Kidney glomerular epithelial cell (primary cell): ENCODE measurements around the gene IGF2.

Experiments used
- DNase-seq: peaks from one replicate; lab custom pipeline; 2025; lab: John Stamatoyannopoulos, UW

The IGF2 gene

DNA sequence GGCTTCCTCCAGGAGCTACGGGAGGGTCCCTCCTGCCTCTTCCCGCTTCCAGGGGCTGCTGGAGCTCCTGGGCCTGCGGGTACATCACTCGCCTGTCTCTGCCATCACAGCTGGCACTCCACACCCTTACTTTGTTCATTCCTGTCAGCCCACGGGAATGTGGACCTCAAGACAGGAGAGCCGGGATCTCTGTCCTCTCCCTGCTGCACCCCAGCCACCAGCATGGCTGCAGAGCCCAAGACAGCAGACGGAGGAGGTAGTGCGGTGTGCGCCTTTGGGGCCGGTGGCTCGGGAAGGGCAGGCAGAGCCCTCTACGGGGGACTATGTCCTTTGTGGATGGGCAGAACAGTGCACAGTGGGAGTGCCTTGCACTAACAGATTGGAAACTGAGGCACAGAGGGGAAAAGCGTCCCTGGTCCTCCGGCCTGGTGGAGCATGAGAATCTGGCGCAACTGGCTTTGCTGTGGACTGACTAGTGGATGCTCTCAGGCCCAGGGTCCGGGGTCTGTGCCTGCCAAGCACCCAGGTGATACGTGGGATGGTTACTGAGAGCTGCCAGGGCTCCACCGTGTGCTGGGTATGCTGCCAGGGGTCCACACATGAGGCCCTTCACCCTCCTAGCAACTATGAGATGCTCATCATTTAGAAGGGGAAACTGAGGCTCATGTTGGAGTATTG is 47.3 kb downstream of the IGF2 start:
- DNase-seq, result no peak

DNA sequence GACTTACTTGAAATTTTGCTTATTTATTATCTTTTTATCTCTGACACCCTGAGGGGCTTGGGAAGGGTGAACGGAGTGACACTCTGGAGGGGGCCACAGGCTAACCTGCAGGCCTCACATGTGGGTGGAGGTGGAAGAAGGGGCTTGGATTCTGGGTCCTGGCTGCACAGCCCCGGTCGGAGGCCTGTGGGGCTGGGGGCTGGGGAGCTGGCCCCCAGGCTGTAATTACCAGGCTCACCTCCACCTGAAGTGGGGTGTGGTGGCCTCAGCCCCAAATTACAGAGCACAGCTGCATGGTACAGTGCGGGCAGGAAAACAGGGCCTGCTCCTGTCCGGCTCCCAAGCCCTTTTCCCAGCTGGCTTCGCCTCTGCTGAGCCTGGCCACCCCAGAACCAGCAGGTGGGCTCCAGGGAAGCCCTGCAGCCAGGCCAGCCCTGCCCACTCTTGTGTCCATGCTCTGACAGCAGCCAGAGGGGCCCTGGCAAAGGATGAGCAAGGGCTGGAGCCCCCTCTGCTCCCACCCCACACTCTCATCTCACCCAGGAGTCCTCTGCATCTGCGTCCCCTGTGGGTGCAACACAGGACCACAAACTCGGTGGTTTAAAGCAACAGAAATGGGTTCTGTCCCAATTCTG is 48.0 kb downstream of the IGF2 start:
- DNase-seq, result no peak

DNA sequence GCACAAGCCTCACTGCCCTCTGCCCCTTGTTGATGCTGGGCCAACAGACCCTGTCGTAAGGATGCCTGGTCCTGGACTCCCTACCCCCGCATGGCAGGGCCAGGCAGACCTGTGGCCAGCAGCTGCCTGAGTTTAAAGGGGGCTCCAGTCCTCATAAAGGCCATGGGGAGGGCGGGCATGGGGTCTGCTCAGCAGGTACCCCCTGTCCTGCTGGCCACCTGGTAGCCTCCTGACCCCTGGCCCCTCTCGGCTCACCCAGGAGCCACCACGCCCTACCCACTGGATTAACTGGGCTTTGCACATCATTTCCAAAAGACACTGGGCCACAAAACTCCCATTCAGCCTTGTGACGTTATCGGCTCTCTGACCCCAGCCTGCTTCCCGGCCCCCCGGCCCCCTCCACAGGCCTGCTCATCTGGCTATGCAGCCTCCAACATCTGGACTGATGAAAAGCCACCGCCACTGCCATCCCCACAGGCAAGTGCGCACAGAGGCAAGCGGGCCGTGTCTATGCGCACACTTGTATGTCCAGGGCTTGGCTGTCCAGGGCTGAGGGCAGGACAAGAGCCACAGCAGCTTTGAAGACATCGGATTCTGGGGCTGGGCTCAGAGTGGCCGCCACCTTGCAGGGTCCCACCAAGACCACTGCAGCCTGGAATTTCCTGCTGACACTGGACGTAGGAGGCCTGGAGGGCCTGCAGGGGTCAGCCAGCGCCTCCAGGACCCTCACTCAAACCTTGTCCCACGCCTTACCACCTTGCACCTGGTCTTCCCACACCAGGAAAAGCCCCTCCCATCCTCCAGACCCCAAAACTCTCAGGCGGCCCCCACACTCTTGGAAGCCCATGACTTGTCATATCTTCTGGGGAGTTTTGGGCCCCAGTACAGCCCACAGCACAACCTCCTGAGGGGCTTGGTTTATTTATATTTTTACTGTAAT is 48.7 kb downstream of the IGF2 start:
- DNase-seq, result no peak

DNA sequence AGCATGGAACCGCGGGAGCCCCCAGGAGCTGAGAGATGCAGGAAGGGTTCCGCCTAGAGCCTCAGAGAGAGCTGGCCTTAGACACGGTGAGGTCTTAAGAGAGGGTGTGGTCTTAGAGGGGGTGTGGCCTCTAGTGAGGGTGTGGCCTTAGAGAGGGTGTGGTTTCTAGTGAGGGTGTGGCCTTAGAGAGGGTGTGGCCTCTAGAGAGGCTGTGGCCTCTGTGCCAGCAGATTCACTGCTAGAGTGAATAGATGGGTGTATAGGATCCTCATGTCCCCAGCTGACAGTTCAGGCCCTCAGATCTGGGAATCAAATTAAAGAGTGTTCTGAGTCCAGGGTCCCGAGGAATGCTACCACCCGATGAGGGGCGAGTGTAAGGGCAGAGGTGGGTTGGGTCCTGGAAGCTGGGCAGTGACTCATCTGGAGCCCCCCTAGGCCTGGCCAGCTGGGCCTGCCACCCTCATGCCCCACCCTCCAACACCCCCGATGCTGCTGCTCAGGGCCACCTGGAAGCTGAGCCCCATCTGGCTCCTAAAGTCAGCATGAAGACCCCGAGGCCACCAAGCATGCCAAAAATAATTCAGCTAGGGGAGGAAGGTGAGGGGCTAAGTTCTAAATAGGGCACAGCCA is 49.5 kb downstream of the IGF2 start:
- DNase-seq, result no peak

DNA sequence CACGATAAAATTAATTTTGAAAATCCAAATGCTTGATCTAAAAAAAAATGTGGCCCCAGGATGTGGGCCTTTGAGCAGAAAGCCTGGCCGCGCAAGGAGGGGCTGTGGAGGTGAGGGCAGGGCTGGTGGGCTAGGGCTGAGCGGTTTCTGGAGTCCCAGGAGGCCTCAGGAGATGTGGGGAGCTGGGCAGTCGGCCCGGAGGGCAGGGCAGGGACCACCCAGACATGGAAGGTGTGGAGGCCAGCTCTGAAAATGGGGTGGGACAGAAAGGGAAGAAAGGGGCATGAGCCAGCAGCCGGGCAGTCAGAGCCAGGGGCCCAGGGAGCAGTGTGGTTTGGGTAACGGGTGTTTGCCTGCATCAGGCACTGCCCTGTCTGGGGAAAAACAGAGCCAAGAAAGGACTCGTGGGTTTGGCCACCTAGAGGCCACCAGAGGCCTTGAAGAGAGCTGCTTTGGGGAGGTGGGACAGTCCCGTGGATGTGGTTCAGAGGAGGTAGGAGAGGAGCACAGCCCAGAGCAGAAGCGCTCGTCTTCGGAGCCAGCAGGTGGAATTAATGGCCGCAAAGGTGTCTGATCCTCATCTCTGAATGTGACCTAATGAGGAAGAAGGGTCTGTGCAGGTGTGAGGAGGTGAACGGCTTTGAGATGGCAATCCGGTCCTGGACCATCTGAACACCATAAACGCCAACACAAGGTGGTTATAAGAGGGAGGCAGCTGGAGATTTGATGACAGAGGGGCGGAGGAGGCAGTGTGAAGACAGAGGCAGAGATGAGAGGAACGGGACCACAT is 50.2 kb downstream of the IGF2 start:
- no peak for DNase-seq

DNA sequence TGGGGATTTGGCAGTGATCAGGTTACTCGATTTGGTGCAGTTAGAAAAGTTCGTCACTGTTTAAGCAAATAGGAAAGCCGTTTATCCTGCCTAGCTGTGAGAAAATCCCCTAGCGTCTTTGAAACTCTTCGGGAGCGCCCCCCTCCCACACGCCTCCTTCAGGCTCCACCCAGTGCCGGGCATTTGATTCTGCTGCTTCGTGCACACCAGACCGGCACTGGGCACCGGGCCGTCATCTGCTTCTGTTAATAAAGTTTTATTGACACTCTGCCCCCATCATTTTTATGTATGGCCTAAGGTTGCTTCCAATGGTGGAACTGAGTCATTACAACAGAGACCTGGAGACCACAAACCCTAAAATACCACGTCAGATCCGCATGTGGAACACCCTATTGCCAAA is 50.9 kb downstream of the IGF2 start:
- DNase-seq, result no peak

DNA sequence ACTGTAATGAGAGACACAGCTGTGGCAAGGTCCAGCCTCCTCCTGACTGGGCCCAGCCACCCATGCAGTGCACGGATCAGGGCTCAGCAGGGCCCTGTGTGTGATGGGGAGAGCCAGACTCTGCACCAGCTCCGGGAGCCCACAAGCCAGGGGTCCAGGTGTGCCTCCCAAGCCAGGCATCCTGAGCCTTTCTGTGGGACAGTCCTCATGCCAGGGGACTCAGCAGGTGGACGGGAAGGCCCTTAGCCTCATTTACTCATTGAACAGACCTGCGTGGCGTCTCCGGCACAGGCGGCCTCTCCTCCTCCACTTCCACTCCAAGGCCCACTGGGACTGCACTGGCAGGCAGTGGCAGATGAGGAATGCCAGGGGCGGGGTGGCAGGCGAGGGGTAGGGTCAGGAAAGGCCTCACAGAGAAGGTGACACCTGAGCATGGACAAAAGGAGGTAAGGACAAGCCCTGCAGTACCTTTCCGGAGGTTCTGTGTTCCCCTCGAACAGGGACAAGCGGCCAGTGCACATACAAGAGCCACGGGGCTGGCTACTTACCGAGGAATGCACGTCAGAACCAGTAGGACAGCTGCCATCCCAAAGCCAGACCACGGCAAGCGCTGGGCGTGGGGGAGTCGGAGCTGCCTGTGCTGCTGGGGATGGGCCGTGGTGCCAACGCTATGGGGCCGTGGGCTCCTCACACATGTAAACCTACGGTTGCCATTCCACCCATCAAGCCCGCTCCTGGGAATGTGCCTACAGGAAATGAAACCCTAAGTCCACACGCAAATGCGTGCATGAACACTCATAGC is 52.7 kb downstream of the IGF2 start:
- no peak for DNase-seq

DNA sequence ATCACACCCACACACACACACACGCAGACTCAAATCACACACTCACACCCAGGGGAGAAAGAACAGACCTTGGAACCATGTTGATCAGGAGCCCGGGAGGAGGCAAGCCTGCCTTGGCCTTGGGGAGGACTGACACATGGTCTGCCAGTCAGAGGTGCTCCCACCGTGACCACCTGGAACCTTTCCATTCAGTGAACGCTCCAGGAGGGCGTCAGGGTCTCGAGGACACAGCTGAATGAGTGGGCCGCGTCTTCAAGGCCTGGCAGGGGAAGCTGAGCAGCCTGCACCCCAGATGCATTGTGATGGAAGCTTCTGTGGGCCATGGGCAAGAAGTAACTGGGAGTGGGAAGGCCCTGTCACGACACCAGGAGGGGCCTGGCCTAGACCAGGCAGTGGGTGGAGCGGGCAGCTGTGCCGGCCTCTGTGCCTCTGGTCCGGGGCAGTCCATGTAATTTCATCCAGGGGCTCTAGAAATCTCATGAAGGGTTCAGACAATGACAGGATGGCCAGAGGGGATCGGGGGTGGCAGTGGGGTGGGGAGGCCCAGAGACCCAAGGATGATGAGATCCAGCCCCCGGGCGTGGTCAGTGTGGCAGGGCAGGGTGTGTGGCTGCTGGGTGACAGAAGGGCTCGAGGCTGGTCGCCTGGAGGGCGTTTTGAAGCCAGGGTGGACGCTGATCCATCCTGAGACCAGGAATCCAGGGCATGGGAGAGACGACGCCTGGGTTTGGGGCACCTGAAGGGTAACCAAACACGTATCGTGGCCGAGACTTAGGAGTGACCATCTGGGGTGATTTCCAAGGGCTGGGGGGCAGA is 53.7 kb downstream of the IGF2 start:
- DNase-seq, result no peak

DNA sequence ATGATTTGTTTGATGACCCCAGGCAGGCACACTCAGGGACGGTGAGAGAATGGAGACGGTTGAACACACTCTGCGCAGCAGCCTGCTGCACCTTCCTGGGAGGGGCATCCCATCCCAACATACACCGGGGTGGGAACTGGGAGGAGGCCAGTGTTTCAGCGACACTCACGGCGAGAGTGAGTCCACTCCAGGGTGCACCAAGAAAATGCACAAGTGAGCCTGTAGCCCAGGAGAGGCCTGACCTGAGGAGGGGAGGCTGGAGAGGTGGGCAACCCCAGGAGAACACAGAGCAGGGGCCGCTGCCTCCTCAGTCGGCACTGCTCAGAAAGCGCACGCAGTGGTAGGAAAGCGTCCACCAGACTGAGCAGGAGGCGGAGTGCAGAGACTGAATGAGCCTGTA is 54.5 kb downstream of the IGF2 start:
- DNase-seq, result no peak
